MCF 10A (cell line): ENCODE measurements around the gene PIGU. TPM values are rescaled to one million over a fixed set of nuclear protein-coding genes. Genes with fewer than 3 reads are reported as not detected.

Experiments
- BruUV-seq: library from RNA; stranded (reverse); fragments of 400-500 nt; replicated peaks from 2 replicates; lab custom pipeline; 2021; lab: Mats Ljungman, UMichigan
- CTCF ChIA-PET: fragments of 300-600 bp; sonication (Branson Sonifier 250); formaldehyde crosslinking; extraction: SDS; loops from one replicate; lab custom pipeline; 2021; ENCODE audit warnings: antibody characterized with exemption, inconsistent platforms; lab: Yijun Ruan, JAX
- POLR2A ChIA-PET: fragments of 300-600, 350-650 bp; sonication (Branson Sonifier 250); formaldehyde crosslinking; extraction: SDS; loops from one replicate; lab custom pipeline; 2020; ENCODE audit warnings: antibody characterized with exemption, inconsistent platforms; lab: Yijun Ruan, JAX
- DNase-seq: peaks from one replicate; pipeline ENCODE4 v3.0.0-alpha.2; 2018; ENCODE audit not compliant: unreplicated experiment
- H3K27ac Mint-ChIP-seq: one replicate; pipeline ENCODE4 v1.8.0; 2022; ENCODE audit warnings: mild to moderate bottlenecking, low read depth, mixed read lengths; ENCODE audit not compliant: unreplicated experiment
- H3K27me3 Mint-ChIP-seq: one replicate; pipeline ENCODE4 v1.8.0; 2022; ENCODE audit warnings: mixed read lengths; ENCODE audit not compliant: insufficient read depth, unreplicated experiment
- H3K36me3 Mint-ChIP-seq: one replicate; pipeline ENCODE4 v1.8.0; 2022; ENCODE audit warnings: mild to moderate bottlenecking, moderate library complexity, mixed read lengths; ENCODE audit not compliant: insufficient read depth, unreplicated experiment
- H3K4me1 Mint-ChIP-seq: one replicate; pipeline ENCODE4 v1.8.0; 2022; ENCODE audit warnings: mixed read lengths; ENCODE audit not compliant: insufficient read depth, unreplicated experiment
- H3K4me3 Mint-ChIP-seq: one replicate; pipeline ENCODE4 v1.8.0; 2022; ENCODE audit warnings: mild to moderate bottlenecking, moderate library complexity, mixed read lengths; ENCODE audit not compliant: unreplicated experiment
- H3K9me3 Mint-ChIP-seq: one replicate; pipeline ENCODE4 v1.8.0; 2022; ENCODE audit warnings: mixed read lengths; ENCODE audit not compliant: unreplicated experiment
- intact Hi-C: fragments of 100-400 bp; cut with micrococcal nuclease; formaldehyde crosslinking; loops from 2 replicates; pipeline ENCODE4 v1.14.1; 2022
- total RNA-seq: library from RNA; stranded (reverse); gene quantifications from 2 replicates; pipeline ENCODE4 v1.2.3, GENCODE V29; 2022
- TF ChIP-seq, protein P1 (sequence below): fragments of 200-600 bp; IDR thresholded peaks from one replicate; pipeline ENCODE4 v1.8.0; 2022; ENCODE audit warnings: antibody characterized with exemption, mild to moderate bottlenecking; ENCODE audit not compliant: unreplicated experiment

PIGU gene
- total RNA-seq, 1 experiment from 2014 or later: 14.5 TPM

DNA sequence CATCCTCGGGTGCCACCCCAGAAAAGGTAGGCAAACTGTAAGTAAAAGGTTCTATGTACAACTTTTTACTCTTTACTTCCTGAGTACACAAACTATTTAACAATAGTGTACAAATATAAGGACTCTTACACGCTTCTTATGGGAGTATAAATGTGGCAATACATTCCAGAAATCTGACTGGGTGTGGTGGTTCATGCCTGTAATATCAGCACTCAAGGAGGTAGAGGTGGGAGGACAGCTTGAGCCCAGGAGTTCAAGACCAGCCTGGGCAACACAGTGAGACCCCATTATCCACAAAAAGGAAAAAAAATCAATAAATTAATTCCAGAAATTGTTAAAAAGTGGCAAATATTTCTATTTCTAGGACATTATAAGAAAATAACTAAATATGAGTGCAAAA lies 48.9 kb downstream of the PIGU start:
- CTCF ChIA-PET: no interaction called here
- DNase-seq: no peak
- Mint-ChIP-seq H3K36me3 (peaks cover 27% of the 10 kb centered on the region), H3K27me3 (no peaks in the 10 kb centered on the region), H3K4me3 (no peak overlapping the region), H3K9me3 (no peaks in the 10 kb centered on the region), H3K27ac (no peak overlapping the region), H3K4me1 (no peaks in the 10 kb centered on the region)
- BruUV-seq: no TSS peak
- TF ChIP-seq, protein P1, sequence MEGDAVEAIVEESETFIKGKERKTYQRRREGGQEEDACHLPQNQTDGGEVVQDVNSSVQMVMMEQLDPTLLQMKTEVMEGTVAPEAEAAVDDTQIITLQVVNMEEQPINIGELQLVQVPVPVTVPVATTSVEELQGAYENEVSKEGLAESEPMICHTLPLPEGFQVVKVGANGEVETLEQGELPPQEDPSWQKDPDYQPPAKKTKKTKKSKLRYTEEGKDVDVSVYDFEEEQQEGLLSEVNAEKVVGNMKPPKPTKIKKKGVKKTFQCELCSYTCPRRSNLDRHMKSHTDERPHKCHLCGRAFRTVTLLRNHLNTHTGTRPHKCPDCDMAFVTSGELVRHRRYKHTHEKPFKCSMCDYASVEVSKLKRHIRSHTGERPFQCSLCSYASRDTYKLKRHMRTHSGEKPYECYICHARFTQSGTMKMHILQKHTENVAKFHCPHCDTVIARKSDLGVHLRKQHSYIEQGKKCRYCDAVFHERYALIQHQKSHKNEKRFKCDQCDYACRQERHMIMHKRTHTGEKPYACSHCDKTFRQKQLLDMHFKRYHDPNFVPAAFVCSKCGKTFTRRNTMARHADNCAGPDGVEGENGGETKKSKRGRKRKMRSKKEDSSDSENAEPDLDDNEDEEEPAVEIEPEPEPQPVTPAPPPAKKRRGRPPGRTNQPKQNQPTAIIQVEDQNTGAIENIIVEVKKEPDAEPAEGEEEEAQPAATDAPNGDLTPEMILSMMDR: no peak
- intact Hi-C loops: no loop called here
- POLR2A ChIA-PET: no interaction called here

- Mint-ChIP-seq H3K4me3 (no peak overlapping the region), H3K9me3 (no peaks in the 10 kb centered on the region), H3K27me3 (no peaks in the 10 kb centered on the region), H3K27ac (no peak overlapping the region), H3K36me3 (peaks cover 22% of the 10 kb centered on the region), H3K4me1 (no peaks in the 10 kb centered on the region)
- no TSS peak for BruUV-seq
- no peak for DNase-seq
- TF ChIP-seq, protein P1: no peak
- intact Hi-C loops: no loop called here
- POLR2A ChIA-PET: no interaction called here
- CTCF ChIA-PET: no interaction called here
Measured at GRCh38 chr20:34627458-34627857, 49.4 kb downstream of the PIGU start.

DNA sequence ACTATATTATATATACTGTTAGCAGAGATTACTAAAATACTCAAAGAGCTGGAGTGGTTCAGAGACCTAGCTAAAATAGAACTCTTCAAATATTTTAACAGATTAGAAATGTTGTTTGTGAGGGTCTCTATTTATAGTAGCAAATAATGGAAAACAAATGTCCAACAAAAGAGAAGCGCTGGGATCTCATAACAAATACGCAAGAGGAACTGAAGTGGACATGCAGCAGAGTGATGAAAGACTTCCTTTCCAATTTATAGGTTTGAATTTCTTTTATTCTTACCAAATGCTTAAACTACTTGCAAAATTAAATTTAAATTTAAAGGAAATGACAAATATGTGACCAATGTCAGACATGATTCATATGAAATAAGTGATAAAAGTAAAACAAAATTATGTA lies 49.9 kb downstream of the PIGU start:
- CTCF ChIA-PET: no interaction called here
- H3K4me3 Mint-ChIP-seq: no peak overlapping the region
- intact Hi-C loops: no loop called here
- peaks cover 23% of the 10 kb centered on the region for H3K36me3 Mint-ChIP-seq
- H3K4me1 Mint-ChIP-seq: peaks cover under 1% of the 10 kb centered on the region
- BruUV-seq: no TSS peak
- no peaks in the 10 kb centered on the region for H3K9me3 Mint-ChIP-seq
- no peaks in the 10 kb centered on the region for H3K27me3 Mint-ChIP-seq
- DNase-seq: no peak
- TF ChIP-seq, protein P1: no peak
- POLR2A ChIA-PET: interaction anchor here (1.1 to 1.3 kb wide), 3 partner anchors 10 to 50 kb away, joined by 3 read pairs; partner anchors contain the start of gene PIGU
- H3K27ac Mint-ChIP-seq: no peak overlapping the region

GRCh38 chr20:34624629-34625028 lies 52.3 kb downstream of the PIGU start:
- ChIA-PET CTCF (interaction anchor here (1.3 kb wide), 1 partner anchor 11 kb away, joined by 4 read pairs; no protein-coding TSS in a partner anchor), POLR2A (interaction anchor here (0.9 to 1.6 kb wide), 3 partner anchors 45 to 81 kb away, joined by 3 to 7 read pairs (median 3); no protein-coding TSS in a partner anchor)
- H3K27ac Mint-ChIP-seq: no peak overlapping the region
- intact Hi-C loops: no loop called here
- no peaks in the 10 kb centered on the region for H3K27me3 Mint-ChIP-seq
- peaks cover 24% of the 10 kb centered on the region for H3K36me3 Mint-ChIP-seq
- H3K4me3 Mint-ChIP-seq: no peak overlapping the region
- no TSS peak for BruUV-seq
- peaks cover 11% of the 10 kb centered on the region for H3K4me1 Mint-ChIP-seq
- H3K9me3 Mint-ChIP-seq: no peaks in the 10 kb centered on the region
- TF ChIP-seq, protein P1: no peak
- no peak for DNase-seq
